GM21526 (cell line): Measurements from ENCODE around the gene STXBP3.

ENCODE experiments used
- ATAC-seq: cut with Tn5 transposase; IDR thresholded peaks from one replicate; pipeline ENCODE4 v1.9.1; 2021; ENCODE audit warnings: moderate library complexity; ENCODE audit not compliant: unreplicated experiment, low FRiP score

The STXBP3 gene

GRCh38 chr1:108792420-108792819 lies 45.9 kb downstream of the STXBP3 start:
- no peak for ATAC-seq

GRCh38 chr1:108799001-108799400 lies 52.5 kb downstream of the STXBP3 start:
- no peak for ATAC-seq

- no peak for ATAC-seq
Measured at GRCh38 chr1:108801101-108801500, 54.6 kb downstream of the STXBP3 start.

GRCh38 chr1:108803548-108803947 lies 57.1 kb downstream of the STXBP3 start:
- no peak for ATAC-seq

- ATAC-seq = no peak
Measured at GRCh38 chr1:108808438-108808837, 62.0 kb downstream of the STXBP3 start.

- ATAC-seq = no peak
Measured at GRCh38 chr1:108811611-108812010, 65.1 kb downstream of the STXBP3 start.

- no peak for ATAC-seq
Measured at GRCh38 chr1:108813326-108813725, 66.9 kb downstream of the STXBP3 start.

- ATAC-seq = no peak
Measured at GRCh38 chr1:108814343-108815125, 68.1 kb downstream of the STXBP3 start.

GRCh38 chr1:108815566-108815965 lies 69.1 kb downstream of the STXBP3 start:
- no peak for ATAC-seq

- ATAC-seq = no peak
Measured at GRCh38 chr1:108816049-108816893, 69.8 kb downstream of the STXBP3 start.

GRCh38 chr1:108817016-108817415 lies 70.5 kb downstream of the STXBP3 start:
- ATAC-seq = no peak

GRCh38 chr1:108817811-108818210 lies 71.3 kb downstream of the STXBP3 start:
- ATAC-seq = no peak

- no peak for ATAC-seq
Measured at GRCh38 chr1:108819878-108820277, 73.4 kb downstream of the STXBP3 start.

- no peak for ATAC-seq
Measured at GRCh38 chr1:108823632-108824031, 77.2 kb downstream of the STXBP3 start.

- ATAC-seq = no peak
Measured at GRCh38 chr1:108824051-108824450, 77.6 kb downstream of the STXBP3 start.

GRCh38 chr1:108826081-108826635 lies 79.7 kb downstream of the STXBP3 start:
- ATAC-seq = no peak

GRCh38 chr1:108828074-108828961 lies 81.8 kb downstream of the STXBP3 start:
- ATAC-seq = no peak

- no peak for ATAC-seq
Measured at GRCh38 chr1:108829498-108829916, 83.0 kb downstream of the STXBP3 start.

- no peak for ATAC-seq
Measured at GRCh38 chr1:108830119-108831008, 83.9 kb downstream of the STXBP3 start.
